Vagina (tissue), 2 donors: ENCODE data around the gene SELENOM. TPM values are rescaled to one million over a fixed set of nuclear protein-coding genes. Genes with fewer than 3 reads are reported as not detected.

ENCODE experiments used
- DNase-seq, 2 donors: peaks; one replicate each; pipeline ENCODE4 v3.0.0-alpha.2; 2017; ENCODE audit errors: extremely low spot score in 2 of 2
- H3K27ac ChIP-seq: fragments of 200-600 bp; sonication (generic); one replicate; pipeline ENCODE4 v1.5.1; 2019
- H3K27me3 ChIP-seq: fragments of 200-600 bp; sonication (generic); one replicate; pipeline ENCODE4 v1.5.1; 2019
- H3K36me3 ChIP-seq, 2 donors: fragments of 200-600 bp; sonication (generic); one replicate each; pipeline ENCODE4 v1.5.1; 2017 to 2019
- H3K4me1 ChIP-seq: fragments of 200-600 bp; sonication (generic); one replicate; pipeline ENCODE4 v1.5.1; 2019
- H3K4me3 ChIP-seq, 2 donors: fragments of 200-600 bp; sonication (generic); 1 replicate in 1 of 2; 2 replicates in 1 of 2; pipeline ENCODE4 v1.5.1; 2016 to 2019
- H3K9me3 ChIP-seq: fragments of 200-600 bp; sonication (generic); one replicate; pipeline ENCODE4 v1.5.1; 2019
- CTCF ChIP-seq, 3 experiments: fragments of 450-650 bp in 2 of 3; fragments of 200-600 bp in 1 of 3; sonication (generic) in 1 of 3; IDR thresholded peaks; one replicate each; pipeline ENCODE4 v1.5.1; 2017 to 2019; ENCODE audit warnings: antibody characterized with exemption in 3 of 3, mild to moderate bottlenecking in 2 of 3, moderate library complexity in 2 of 3
- POLR2A ChIP-seq, 2 donors: fragments of 450-650 bp; IDR thresholded peaks; one replicate each; pipeline ENCODE4 v1.6.1; 2017; ENCODE audit warnings: antibody characterized with exemption in 2 of 2, mild to moderate bottlenecking in 2 of 2, moderate library complexity in 2 of 2
- POLR2AphosphoS5 ChIP-seq, 2 donors: sonication (generic); formaldehyde crosslinking; IDR thresholded peaks; one replicate each; pipeline ENCODE4 v1.9.0; 2017; ENCODE audit warnings: antibody characterized with exemption in 2 of 2, mild to moderate bottlenecking in 2 of 2, low read depth in 1 of 2; ENCODE audit not compliant: insufficient read depth in 1 of 2
- intact Hi-C: fragments of 100-400 bp; cut with DNase I; formaldehyde crosslinking; loops from one replicate; pipeline ENCODE4 v1.15.1; 2023
- total RNA-seq: library from RNA; depleted of rRNA; stranded (reverse); fragments of >200 nt; gene quantifications from one replicate; pipeline ENCODE4 v1.2.3, GENCODE V29; 2016

SELENOM gene
- total RNA-seq, 1 donor from 2014 or later, result 941 TPM

GRCh38 chr22:31124811-31125465, 17.6 kb upstream of the SELENOM start:
- H3K36me3 ChIP-seq, result no peaks in the 10 kb centered on the region
- TF ChIP-seq POLR2A (IDR thresholded peaks at IDR 0.05) (no peak), POLR2AphosphoS5 (IDR thresholded peaks at IDR 0.05; ENCODE audit: insufficient read depth in 1 of 2, low read depth in 1 of 2) (no peak), CTCF (IDR thresholded peaks at IDR 0.05) (no peak)
- peaks cover 14% of the 10 kb centered on the region for H3K4me1 ChIP-seq
- no peak overlapping the region for H3K27ac ChIP-seq
- H3K27me3 ChIP-seq, result no peaks in the 10 kb centered on the region
- no peak for DNase-seq
- H3K9me3 ChIP-seq, result no peaks in the 10 kb centered on the region
- H3K4me3 ChIP-seq, result no peak overlapping the region
- intact Hi-C loops, result no loop called here

- Histone ChIP-seq H3K4me1 (peaks cover 14% of the 10 kb centered on the region), H3K36me3 (no peaks in the 10 kb centered on the region), H3K9me3 (no peaks in the 10 kb centered on the region), H3K4me3 (no peak overlapping the region), H3K27me3 (no peaks in the 10 kb centered on the region), H3K27ac (no peak overlapping the region)
- DNase-seq, result no peak
- TF ChIP-seq CTCF (IDR thresholded peaks at IDR 0.05) (no peak), POLR2A (IDR thresholded peaks at IDR 0.05) (no peak), POLR2AphosphoS5 (IDR thresholded peaks at IDR 0.05; ENCODE audit: insufficient read depth in 1 of 2, low read depth in 1 of 2) (no peak)
- intact Hi-C loops, result no loop called here
Measured at GRCh38 chr22:31124290-31124689, 16.9 kb upstream of the SELENOM start.

- H3K4me3 ChIP-seq, result peak overlapping the region in 1 of 2 donors; percentile 41
- intact Hi-C loops, result no loop called here
- peaks cover 14% of the 10 kb centered on the region for H3K4me1 ChIP-seq
- H3K27me3 ChIP-seq, result no peaks in the 10 kb centered on the region
- no peak overlapping the region for H3K27ac ChIP-seq
- TF ChIP-seq POLR2A (IDR thresholded peaks at IDR 0.05), result no peak
- no peak for TF ChIP-seq CTCF (IDR thresholded peaks at IDR 0.05)
- no peak for TF ChIP-seq POLR2AphosphoS5 (IDR thresholded peaks at IDR 0.05; ENCODE audit: insufficient read depth in 1 of 2, low read depth in 1 of 2)
- no peak for DNase-seq
- H3K36me3 ChIP-seq, result no peaks in the 10 kb centered on the region
- no peaks in the 10 kb centered on the region for H3K9me3 ChIP-seq
Measured at GRCh38 chr22:31123292-31123602, 15.9 kb upstream of the SELENOM start.

GRCh38 chr22:31122532-31123291, 15.3 kb upstream of the SELENOM start, which contains the start of gene INPP5J:
Gene INPP5J, plus strand, starts transcription at chr22:31122966. Its CDS starts 49 bp downstream, at chr22:31123015.
- Histone ChIP-seq H3K27ac (no peak within 1 kb of the TSS), H3K4me3 (peak within 1 kb of the TSS; percentile 31 to 41), H3K4me1 (peaks cover 14% of the 10 kb centered on the region), H3K27me3 (no peaks in the 10 kb centered on the region), H3K9me3 (no peaks in the 10 kb centered on the region), H3K36me3 (no peaks in the 10 kb centered on the region)
- no peak for DNase-seq
- TF ChIP-seq CTCF (IDR thresholded peaks at IDR 0.05) (no peak), POLR2AphosphoS5 (IDR thresholded peaks at IDR 0.05; ENCODE audit: insufficient read depth in 1 of 2, low read depth in 1 of 2) (no peak), POLR2A (IDR thresholded peaks at IDR 0.05) (no peak)
- intact Hi-C loops, result no loop called here

- no peak overlapping the region for H3K27ac ChIP-seq
- H3K9me3 ChIP-seq, result no peaks in the 10 kb centered on the region
- TF ChIP-seq CTCF (IDR thresholded peaks at IDR 0.05) (no peak), POLR2A (IDR thresholded peaks at IDR 0.05) (no peak), POLR2AphosphoS5 (IDR thresholded peaks at IDR 0.05; ENCODE audit: insufficient read depth in 1 of 2, low read depth in 1 of 2) (no peak)
- peaks cover 14% of the 10 kb centered on the region for H3K4me1 ChIP-seq
- H3K36me3 ChIP-seq, result no peaks in the 10 kb centered on the region
- H3K4me3 ChIP-seq, result peak overlapping the region in 1 of 2 donors; percentile 41
- no peak for DNase-seq
- H3K27me3 ChIP-seq, result no peaks in the 10 kb centered on the region
- intact Hi-C loops, result no loop called here
Measured at GRCh38 chr22:31122196-31122531, 14.8 kb upstream of the SELENOM start.
